ENCODE data around the gene CCDC8.

Gene CCDC8

DNA sequence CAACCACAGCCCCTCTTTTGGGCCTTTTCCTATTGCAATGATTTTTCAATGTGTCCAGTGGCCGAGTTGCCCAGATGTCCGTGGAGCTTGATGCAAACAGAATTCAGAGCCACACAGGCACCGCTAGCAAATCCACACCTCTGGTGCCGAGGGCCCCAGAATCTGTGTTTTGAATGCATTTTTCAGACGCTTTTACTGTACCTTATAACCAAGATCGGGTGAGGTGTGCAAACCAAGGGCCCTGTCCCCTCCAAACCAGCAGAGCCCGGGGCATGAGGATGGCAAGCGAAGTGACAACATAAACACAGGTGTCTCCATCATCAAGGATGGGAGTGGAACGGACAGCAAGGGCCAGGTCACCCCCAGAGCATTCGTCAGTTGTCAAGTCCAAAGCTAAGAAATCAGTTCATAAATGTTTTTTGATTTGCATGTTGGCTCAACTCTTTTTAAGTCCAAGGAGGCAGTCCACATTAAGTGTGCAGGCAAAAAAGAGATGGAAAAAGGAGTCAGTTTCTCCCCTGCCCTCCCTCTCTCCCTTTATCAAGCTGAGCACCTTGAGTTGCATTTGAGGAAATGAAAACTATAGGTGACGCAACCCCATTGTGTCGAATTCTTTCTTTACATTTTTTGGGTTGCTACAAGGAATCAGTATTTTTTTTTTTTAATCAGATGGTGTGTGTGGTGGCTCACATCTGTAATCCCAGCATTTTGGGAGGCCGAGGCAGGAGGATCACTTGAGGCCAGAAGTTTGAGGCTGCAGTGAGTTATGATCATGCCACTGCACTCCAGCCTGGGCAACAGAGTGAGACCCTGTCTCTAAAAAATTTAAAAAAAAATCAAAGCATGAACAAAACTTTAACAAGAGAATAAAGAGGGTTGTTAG is 2.9 kb downstream of the CCDC8 start:
- Histone ChIP-seq H3K9ac (ENCODE audit: insufficient read length, low read depth) (no peak overlapping the region), H3K36me3 (ENCODE audit: insufficient read depth, insufficient read length, low read length) (peaks cover 29% of the 10 kb centered on the region), H3K4me1 (ENCODE audit: insufficient read depth, insufficient read length) (peaks cover 9% of the 10 kb centered on the region), H3K27me3 (ENCODE audit: insufficient read depth, insufficient read length) (no peaks in the 10 kb centered on the region), H3K9me3 (ENCODE audit: insufficient read depth, low read length) (no peaks in the 10 kb centered on the region), H3K4me3 (ENCODE audit: insufficient read length, low read depth) (no peak overlapping the region)
- DNase-seq (ENCODE audit: low read depth, low spot score), result no peak
- no peak for TF ChIP-seq SUZ12 (IDR thresholded peaks at IDR 0.05; ENCODE audit: extremely low read depth, insufficient read depth, insufficient read length)
- TF ChIP-seq ZNF274 (IDR thresholded peaks at IDR 0.05; ENCODE audit: low read depth, low read length), result no peak
- TF ChIP-seq YY1 (IDR thresholded peaks at IDR 0.05; ENCODE audit: insufficient read depth, insufficient read length), result no peak

GRCh38 chr19:46409191-46409590 is 4.2 kb downstream of the CCDC8 start:
- Histone ChIP-seq H3K36me3 (ENCODE audit: insufficient read depth, insufficient read length, low read length) (peaks cover 29% of the 10 kb centered on the region), H3K9ac (ENCODE audit: insufficient read length, low read depth) (no peak overlapping the region), H3K9me3 (ENCODE audit: insufficient read depth, low read length) (no peaks in the 10 kb centered on the region), H3K27me3 (ENCODE audit: insufficient read depth, insufficient read length) (no peaks in the 10 kb centered on the region), H3K4me1 (ENCODE audit: insufficient read depth, insufficient read length) (peaks cover 15% of the 10 kb centered on the region), H3K4me3 (ENCODE audit: insufficient read length, low read depth) (no peak overlapping the region)
- TF ChIP-seq ZNF274 (IDR thresholded peaks at IDR 0.05; ENCODE audit: low read depth, low read length), result no peak
- no peak for TF ChIP-seq YY1 (IDR thresholded peaks at IDR 0.05; ENCODE audit: insufficient read depth, insufficient read length)
- no peak for TF ChIP-seq SUZ12 (IDR thresholded peaks at IDR 0.05; ENCODE audit: extremely low read depth, insufficient read depth, insufficient read length)
- no peak for DNase-seq (ENCODE audit: low read depth, low spot score)

DNA sequence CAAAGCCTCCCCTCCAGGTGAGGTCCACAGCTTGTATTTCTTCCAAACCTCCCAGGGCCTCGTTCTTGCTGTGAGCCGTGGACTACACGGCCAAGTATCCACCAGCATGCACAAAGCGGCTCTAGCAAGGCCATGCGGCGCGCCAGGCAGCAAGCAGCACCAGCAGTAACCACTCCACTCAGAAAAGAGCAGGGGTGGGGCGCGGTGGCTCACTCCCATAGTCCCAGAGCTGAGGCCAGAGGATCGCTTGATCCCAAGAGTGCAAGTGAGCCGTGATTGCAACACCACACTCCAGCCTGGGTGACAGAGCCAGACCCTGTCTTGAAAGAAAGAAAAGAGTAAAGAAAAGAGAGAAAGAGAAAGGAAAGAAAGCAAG is 4.7 kb downstream of the CCDC8 start:
- TF ChIP-seq ZNF274 (IDR thresholded peaks at IDR 0.05; ENCODE audit: low read depth, low read length) (no peak), YY1 (IDR thresholded peaks at IDR 0.05; ENCODE audit: insufficient read depth, insufficient read length) (no peak), SUZ12 (IDR thresholded peaks at IDR 0.05; ENCODE audit: extremely low read depth, insufficient read depth, insufficient read length) (no peak)
- peak overlapping the region; percentile 11 for H3K4me3 ChIP-seq (ENCODE audit: insufficient read length, low read depth)

GRCh38 chr19:46407856-46408663 is 5.3 kb downstream of the CCDC8 start:
- Histone ChIP-seq H3K4me3 (ENCODE audit: insufficient read length, low read depth) (no peak overlapping the region), H3K9ac (ENCODE audit: insufficient read length, low read depth) (peak overlapping the region; percentile 63)

More for the DNA sequence above, 4.7 kb downstream of the CCDC8 start:
- H3K36me3 ChIP-seq (ENCODE audit: insufficient read depth, insufficient read length, low read length), result peaks cover 29% of the 10 kb centered on the region
- DNase-seq (ENCODE audit: low read depth, low spot score), result no peak
- peak overlapping the region; percentile 63 for H3K9ac ChIP-seq (ENCODE audit: insufficient read length, low read depth)
- no peaks in the 10 kb centered on the region for H3K9me3 ChIP-seq (ENCODE audit: insufficient read depth, low read length)
- H3K27me3 ChIP-seq (ENCODE audit: insufficient read depth, insufficient read length), result no peaks in the 10 kb centered on the region
- peaks cover 15% of the 10 kb centered on the region for H3K4me1 ChIP-seq (ENCODE audit: insufficient read depth, insufficient read length)

DNA sequence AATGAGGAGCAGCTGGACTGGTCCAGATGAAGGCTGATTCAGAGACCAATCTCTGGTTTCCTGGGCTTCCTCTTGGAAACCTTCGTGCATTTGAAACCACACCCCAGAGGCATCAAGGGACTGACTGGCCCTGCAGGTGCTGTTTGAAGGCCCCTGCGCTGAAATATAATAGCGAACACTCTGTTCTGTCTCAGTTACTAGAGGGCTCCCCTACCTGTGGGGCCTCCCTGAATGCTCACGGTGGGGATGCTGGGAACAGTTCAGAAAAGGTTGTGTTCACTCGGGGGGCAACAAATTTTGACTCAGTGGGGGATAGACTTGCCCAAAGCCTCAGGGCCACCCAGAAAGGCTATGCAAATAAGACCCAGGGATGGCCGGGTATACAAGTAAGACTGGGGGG is 6.4 kb downstream of the CCDC8 start:
- DNase-seq (ENCODE audit: low read depth, low spot score), result no peak

More at GRCh38 chr19:46407856-46408663, 5.3 kb downstream of the CCDC8 start:
- no peak for DNase-seq (ENCODE audit: low read depth, low spot score)
- TF ChIP-seq ZNF274 (IDR thresholded peaks at IDR 0.05; ENCODE audit: low read depth, low read length) (no peak), YY1 (IDR thresholded peaks at IDR 0.05; ENCODE audit: insufficient read depth, insufficient read length) (no peak), SUZ12 (IDR thresholded peaks at IDR 0.05; ENCODE audit: extremely low read depth, insufficient read depth, insufficient read length) (no peak)
- Histone ChIP-seq H3K27me3 (ENCODE audit: insufficient read depth, insufficient read length) (no peaks in the 10 kb centered on the region), H3K4me1 (ENCODE audit: insufficient read depth, insufficient read length) (peaks cover 15% of the 10 kb centered on the region), H3K36me3 (ENCODE audit: insufficient read depth, insufficient read length, low read length) (peaks cover 29% of the 10 kb centered on the region), H3K9me3 (ENCODE audit: insufficient read depth, low read length) (no peaks in the 10 kb centered on the region)

DNA sequence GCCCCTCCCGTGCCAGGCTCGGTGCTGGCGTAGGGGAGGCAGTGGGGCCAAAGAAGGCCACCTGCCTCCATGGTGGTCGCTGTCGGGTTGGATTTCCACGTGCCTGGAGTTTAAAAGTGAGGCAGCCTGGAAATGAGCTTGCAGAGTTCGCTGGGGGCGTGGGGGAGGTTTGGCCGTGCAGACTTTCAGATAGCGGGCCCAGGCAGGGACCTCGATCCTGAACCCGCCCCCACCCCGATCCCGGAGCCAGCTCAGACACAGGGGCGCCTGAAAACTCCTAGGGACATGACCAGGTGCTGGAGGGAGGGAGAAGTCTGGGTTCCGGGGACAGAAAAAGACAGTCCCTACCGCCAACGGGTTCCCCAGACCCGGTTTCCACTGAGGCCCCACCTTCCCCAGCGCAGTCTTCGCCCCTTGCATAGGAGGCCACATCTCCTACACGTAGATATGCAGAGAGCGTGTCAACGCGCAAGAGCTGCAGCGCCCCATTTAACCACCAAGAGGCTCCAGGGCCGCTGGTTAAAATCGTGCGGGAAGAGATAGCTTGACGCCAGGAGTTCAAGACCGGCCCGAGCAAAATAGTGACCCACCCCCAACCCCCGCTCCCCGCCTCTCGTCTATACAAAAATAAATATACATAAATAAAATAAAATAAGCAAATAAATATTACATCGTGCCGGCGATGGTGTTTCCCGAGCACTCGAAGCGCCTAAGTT is 8.5 kb downstream of the CCDC8 start:
- Histone ChIP-seq H3K4me3 (ENCODE audit: insufficient read length, low read depth) (peak overlapping the region; percentile 38), H3K9ac (ENCODE audit: insufficient read length, low read depth) (peak overlapping the region; percentile 74), H3K9me3 (ENCODE audit: insufficient read depth, low read length) (no peaks in the 10 kb centered on the region), H3K27me3 (ENCODE audit: insufficient read depth, insufficient read length) (no peaks in the 10 kb centered on the region), H3K4me1 (ENCODE audit: insufficient read depth, insufficient read length) (peaks cover 15% of the 10 kb centered on the region), H3K36me3 (ENCODE audit: insufficient read depth, insufficient read length, low read length) (peaks cover 4% of the 10 kb centered on the region)
- no peak for DNase-seq (ENCODE audit: low read depth, low spot score)
- TF ChIP-seq SUZ12 (IDR thresholded peaks at IDR 0.05; ENCODE audit: extremely low read depth, insufficient read depth, insufficient read length) (no peak), ZNF274 (IDR thresholded peaks at IDR 0.05; ENCODE audit: low read depth, low read length) (no peak), YY1 (IDR thresholded peaks at IDR 0.05; ENCODE audit: insufficient read depth, insufficient read length) (no peak)

More for the DNA sequence above, 6.4 kb downstream of the CCDC8 start:
- H3K9me3 ChIP-seq (ENCODE audit: insufficient read depth, low read length), result no peaks in the 10 kb centered on the region
- H3K9ac ChIP-seq (ENCODE audit: insufficient read length, low read depth), result no peak overlapping the region
- H3K27me3 ChIP-seq (ENCODE audit: insufficient read depth, insufficient read length), result no peaks in the 10 kb centered on the region
- H3K36me3 ChIP-seq (ENCODE audit: insufficient read depth, insufficient read length, low read length), result peaks cover 24% of the 10 kb centered on the region
- no peak for TF ChIP-seq ZNF274 (IDR thresholded peaks at IDR 0.05; ENCODE audit: low read depth, low read length)
- no peak for TF ChIP-seq SUZ12 (IDR thresholded peaks at IDR 0.05; ENCODE audit: extremely low read depth, insufficient read depth, insufficient read length)
- TF ChIP-seq YY1 (IDR thresholded peaks at IDR 0.05; ENCODE audit: insufficient read depth, insufficient read length), result no peak
- peaks cover 15% of the 10 kb centered on the region for H3K4me1 ChIP-seq (ENCODE audit: insufficient read depth, insufficient read length)
- no peak overlapping the region for H3K4me3 ChIP-seq (ENCODE audit: insufficient read length, low read depth)
